COLO668 (cell line): ENCODE data around the gene NRARP.
"Not testable (repeated sequence)": the region's sequence is repeated elsewhere in the genome, so short reads cannot be mapped to it uniquely, and the experiment has no call there.

ENCODE experiments used
- DNase-seq: peaks from one replicate; lab custom pipeline; 2025; ENCODE audit not compliant: unreplicated experiment; lab: John Stamatoyannopoulos, UW

NRARP gene, protein sequence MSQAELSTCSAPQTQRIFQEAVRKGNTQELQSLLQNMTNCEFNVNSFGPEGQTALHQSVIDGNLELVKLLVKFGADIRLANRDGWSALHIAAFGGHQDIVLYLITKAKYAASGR

GRCh38 chr9:137302118-137302448 is at the start of gene NRARP:
Gene NRARP (minus strand): TSS chr9:137302271. CDS start chr9:137301928, 343 bp downstream.
- DNase-seq: peak; percentile 96

DNA sequence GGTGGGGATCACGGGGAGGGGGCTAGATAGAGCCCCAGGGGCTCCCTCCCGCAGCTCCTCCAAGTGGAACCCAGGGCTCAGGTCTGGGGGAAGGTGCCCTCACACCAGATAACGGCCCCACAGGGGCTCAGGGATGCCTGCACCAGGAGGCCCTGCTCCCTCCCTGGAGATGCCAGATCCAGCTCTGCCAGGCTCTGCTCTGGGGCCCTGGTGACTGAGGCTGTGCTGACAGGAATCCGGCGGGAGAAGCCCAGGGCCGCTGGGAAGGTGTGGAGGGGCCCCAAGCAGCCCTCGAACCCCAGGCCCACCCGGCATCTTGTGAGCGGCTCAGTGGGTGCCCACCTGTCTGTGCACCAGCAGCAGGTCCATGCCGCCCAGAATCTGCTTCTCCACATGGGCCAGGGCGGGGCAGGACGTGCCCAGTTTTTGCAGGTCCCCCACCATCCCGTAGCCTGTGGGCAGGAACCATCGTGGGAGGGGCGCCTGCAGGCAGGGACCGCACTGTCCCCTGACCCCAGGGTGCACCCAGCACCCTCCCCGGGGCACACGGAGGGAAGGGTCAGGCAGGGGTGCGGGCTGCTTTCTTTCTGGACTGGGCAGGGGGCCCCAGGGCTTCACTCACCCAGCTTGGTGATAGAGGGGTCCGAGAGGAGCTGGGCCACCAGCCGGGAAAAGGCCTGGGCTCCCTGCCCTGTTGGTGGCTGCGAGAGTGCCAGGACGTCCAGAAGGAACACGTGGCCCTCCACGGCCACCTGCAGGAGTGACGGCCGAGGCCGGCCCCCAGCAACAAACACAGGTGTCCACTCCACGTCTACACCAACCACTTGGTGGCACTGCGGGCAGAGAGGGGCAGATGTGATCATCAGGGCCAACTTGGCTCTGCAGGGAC is 48.9 kb upstream of the NRARP start:
- DNase-seq: no peak

DNA sequence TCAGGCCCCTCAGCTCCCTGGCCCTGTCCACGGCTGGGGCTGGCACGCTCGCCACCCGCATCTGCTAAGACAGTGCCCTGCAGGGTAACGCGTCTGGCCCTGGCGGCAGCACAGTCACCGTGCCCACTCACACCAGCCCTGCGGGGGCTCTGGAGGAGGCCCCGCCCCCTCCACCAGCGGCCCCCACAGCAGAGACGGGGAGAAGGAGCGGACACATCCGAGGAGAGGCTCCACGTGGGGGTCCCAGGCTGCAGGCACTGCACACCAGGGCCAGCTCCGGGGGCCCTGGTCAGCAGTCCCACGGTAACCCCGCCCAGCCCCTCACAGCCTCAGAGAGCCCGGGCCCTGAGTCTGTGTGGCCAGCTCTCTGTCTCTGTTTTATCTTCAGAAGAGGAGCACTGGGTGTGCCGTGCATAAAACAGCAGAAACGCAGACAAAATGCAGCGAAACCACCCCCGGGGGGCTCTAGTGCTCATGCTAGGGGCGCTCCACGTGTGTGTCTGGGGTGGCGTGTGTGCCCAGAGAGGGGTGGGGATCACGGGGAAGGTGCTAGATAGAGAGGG is 47.5 kb upstream of the NRARP start:
- DNase-seq: no peak

DNA sequence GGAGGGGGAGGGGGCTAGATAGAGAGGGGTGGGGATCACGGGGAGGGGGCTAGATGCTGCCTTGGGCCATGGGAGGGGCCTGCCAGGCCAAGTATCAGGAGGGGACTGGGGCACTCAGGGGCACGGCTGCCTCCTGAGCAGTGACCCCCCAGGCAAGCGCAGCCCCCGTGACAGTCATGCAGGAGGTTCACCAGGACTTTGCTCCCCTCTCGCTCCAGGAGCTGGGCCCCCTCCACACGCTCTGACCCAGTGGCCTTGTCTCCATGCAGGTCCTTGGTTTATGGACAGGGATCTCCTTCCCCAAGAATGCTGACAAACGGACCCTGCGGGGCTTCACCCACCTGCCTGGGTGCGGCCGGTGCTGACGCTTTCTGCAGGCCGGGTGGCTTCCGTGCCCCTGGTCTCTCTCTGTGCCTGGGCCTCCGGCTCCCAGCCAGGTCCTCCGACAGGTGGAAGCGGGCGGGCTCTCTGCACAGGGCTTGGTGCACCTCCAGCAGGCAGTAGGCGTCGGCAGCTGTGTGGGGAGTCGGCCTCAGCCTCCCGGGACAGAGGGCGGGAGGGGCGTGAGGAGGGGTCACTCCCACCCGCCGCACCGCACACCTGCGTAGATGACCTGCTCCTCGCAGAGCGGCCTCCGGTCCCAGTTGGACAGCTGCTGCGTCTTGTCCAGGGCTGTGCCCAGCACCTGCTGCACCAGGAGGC is 46.8 kb upstream of the NRARP start:
- DNase-seq: no peak

DNA sequence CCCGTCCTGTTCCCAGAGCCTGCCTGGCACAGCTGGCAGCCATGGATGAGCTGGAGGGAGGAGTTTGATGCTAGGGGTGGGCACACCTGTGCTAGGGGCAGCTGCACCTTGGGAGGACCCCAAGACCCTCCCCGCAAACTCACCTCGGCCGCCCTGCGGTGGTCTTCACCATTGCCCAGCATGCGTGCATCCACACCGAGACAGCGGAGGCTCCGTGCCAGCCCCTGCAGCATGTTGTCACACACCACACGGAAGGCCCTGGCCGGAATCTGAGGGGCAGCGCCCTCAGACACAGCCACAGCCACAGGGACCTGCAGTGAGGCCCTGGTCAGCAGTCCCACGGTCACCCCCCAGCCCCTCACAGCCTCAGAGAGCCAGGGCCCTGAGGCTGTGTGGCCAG is 45.9 kb upstream of the NRARP start:
- DNase-seq: no peak

DNA sequence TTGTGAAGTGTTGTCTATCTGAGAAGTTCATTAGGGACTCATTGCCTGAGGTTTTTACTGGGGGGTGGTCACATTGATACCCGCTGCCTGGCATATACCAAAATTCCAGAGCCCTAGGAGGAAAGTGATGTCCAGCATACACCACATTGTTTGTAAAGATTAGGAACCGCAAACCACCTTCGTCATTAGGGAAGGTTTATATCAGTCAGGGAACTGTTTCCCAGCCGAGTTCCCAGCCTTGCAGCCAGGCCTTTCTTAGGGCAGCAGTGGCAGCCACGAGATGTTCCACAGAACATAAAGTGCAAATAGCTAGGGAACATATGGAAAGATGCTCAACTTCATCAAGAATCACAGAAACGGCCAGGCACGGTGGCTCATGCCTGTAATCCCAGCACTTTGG is 40.4 kb upstream of the NRARP start:
- DNase-seq: no peak

DNA sequence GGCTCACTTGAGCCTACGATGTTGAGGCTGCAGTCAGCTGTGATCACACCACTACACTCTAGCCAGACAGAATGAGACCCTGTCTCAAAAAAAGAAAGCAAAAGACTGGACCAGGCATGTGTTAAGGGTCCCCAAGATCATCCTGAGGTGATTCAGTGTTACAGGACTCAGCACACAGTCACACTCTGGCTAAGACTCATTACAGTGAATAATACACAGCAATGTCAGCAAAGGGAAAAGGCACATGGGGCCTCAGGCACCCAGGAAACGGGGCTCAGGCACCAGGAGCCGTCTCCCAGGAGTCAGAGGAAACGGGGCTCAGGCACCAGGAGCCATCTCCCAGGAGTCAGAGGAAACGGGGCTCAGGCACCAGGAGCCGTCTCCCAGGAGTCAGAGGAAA is 39.2 kb upstream of the NRARP start:
- no peak for DNase-seq

DNA sequence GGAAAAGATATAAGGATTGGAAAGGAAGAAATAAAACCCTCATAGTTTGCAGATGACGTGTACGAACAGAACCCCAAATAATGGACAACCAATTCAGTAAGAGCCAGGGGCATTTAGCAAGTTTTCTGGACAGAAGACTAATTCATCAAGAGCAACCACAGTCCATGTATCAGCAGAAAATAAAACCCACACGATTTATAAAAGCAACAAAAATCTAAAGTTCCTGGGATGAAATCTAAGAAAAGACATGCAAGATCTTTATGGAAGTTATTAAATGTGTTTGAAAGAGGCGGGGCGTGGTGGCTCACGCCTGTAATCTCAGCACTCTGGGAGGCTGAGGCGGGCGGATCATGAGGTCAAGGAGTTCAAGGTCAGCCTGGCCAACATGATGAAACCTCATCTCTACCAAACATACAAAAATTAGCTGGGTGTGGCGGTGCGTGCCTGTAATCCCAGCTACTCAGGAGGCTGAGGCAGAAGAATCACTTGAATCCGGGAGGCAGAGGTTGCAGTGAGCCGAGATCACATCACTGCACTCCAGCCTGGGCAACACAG is 37.9 kb upstream of the NRARP start:
- not testable (repeated sequence) for DNase-seq

DNA sequence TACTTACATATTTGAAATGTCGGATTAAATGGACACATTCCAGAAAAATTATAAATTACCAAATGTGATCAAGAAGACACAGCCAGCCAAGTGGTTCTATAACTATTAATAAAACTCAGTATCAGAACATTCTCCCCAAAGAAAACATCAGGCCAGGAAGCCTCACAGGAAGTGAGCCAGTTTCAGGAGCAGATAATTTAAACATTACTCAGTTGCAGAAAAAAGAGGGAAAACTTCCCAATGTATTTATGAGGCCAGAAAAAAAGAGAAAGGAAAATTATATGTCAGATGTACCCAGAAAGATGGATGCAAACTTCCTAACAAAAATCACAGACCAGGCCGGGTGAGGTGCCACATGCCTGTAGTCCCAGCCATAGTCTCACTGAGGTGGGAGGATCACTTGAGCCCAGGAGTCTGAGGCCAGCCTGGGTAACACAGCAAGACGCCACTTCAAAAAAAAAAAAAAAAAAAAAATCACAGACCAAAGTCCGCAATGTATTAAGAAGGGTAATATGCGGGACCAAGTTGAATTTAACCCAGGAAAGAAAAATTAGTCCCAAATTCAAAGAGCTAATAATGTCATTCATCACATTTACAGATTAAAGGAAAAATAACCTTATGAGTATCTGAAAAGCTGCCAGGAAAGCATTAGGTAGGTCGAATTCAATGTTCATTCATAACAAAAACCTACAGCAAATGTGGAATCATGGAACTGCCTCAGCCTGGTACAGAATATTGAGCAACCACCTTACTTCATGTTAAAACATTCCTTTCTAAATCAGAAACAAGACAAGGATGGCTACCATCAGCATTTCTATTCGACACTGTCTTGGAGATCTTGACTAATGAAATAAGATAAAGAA is 37.2 kb upstream of the NRARP start:
- DNase-seq: no peak

GRCh38 chr9:137336735-137337134 is 34.7 kb upstream of the NRARP start:
- DNase-seq: no peak

DNA sequence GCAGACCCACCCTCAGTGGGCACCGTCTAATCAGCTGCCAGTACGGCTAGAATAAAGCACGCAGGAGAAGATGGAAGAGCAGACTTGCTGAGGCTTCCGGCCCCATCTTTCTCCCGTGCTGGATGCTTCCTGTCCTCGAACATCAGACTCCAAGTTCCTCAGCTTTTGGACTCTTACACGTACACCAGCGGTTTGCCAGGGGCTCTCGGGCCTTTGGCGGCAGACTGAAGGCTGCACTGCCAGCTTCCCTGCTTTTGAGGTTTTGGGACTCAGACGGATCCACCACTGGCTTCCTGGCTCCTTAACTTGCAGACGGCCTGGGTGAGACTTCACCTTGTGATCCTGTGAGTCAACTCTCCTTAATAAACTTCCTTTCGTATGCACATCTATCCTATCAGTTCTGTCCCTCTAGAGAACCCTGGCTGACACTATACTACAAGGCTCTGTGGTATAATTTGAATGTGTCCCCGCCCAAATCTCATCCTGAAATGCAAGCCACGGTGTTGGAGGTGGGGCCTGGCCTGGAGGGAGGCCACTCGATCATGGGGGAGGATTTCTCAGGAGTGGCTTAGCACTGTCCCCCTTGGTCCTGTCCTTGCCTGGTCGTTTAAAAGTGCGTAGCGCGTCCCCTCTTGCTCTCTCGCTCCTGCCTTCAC is 31.1 kb upstream of the NRARP start:
- no peak for DNase-seq

GRCh38 chr9:137331929-137332328 is 29.9 kb upstream of the NRARP start:
- no peak for DNase-seq

- no peak for DNase-seq
Measured at GRCh38 chr9:137330689-137331088, 28.6 kb upstream of the NRARP start.

GRCh38 chr9:137329590-137329989 is 27.5 kb upstream of the NRARP start:
- not testable (repeated sequence) for DNase-seq

GRCh38 chr9:137327641-137328550 is 25.8 kb upstream of the NRARP start:
- not testable (repeated sequence) for DNase-seq

- DNase-seq: no peak
Measured at GRCh38 chr9:137326445-137327065, 24.5 kb upstream of the NRARP start.

DNA sequence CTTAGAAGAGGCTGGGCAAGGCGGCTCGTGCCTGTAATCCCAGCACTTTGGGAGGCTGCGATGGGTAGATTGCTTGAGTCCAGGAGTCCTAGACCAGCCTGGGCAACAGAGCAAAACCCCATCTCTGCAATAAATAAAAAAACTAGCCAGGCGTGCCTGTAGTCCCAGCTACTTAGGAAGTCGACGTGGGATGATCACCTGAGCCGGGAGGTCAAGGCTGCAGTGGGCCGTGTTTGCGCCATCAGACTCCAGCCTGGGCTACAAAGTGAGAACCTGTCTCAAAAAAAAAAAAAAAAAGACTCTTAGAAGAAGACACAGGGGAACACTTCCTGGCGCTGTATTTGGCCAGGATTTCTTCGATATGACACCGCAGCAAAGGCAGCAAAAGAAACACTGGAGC is 23.7 kb upstream of the NRARP start:
- DNase-seq: no peak

DNA sequence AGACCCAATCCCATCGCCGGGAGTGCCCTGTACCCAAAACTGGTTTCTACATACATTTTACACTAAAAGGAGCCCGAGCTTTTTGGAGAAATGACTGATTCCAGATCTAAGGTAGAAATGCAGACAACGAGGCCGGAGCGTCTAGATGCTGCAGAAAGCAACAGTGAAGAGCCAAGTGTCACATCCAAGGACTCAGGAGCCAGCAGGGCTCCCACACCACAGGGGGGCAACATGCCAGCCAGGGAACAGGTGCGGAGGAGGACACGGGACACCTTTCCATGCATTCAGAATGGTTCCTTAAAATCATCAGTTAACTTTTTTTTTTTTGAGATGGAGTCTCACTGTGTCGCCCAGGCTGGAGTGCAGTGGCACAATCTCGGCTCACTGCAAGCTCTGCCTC is 23.1 kb upstream of the NRARP start:
- no peak for DNase-seq
